Fibroblast of pulmonary artery (primary cell): ENCODE measurements around the gene DNER.
"Not testable (repeated sequence)": the region's sequence is repeated elsewhere in the genome, so short reads cannot be mapped to it uniquely, and the experiment has no call there.

Source experiments
- DNase-seq: peaks from one replicate; pipeline ENCODE4 v3.0.0-alpha.2; 2010; ENCODE audit warnings: low read depth
- H3K4me3 ChIP-seq: replicated peaks from 2 replicates; pipeline ENCODE4 v1.5.1; 2011; ENCODE audit warnings: low read depth, mild to moderate bottlenecking, control low read depth, low read length, moderate library complexity
- TF ChIP-seq, protein P1 (sequence below): IDR thresholded peaks from 2 replicates; pipeline ENCODE4 v1.5.1; 2011; ENCODE audit warnings: mild to moderate bottlenecking, control low read depth, low read length, inconsistent platforms; ENCODE audit errors: missing control alignments

DNER gene

DNA sequence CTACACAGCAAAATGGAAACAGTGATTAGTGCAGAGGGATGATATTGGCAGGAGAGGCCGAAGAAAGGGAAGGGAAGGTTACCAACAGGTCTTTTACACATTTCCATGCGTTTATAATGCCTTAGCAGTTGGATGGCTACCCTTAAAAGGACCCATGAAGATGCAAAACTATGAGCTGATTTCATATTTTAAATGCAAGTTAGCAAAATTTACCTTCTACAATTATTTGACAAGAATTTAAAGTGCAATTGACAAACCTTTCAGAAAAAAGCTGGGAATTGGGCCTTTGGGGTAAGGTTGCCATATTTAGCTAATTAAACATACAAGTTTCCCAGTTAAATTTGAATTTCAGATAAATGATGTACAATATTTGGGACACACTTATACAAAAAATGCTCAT is 13.3 kb downstream of the DNER start:
- TF ChIP-seq, protein P1, sequence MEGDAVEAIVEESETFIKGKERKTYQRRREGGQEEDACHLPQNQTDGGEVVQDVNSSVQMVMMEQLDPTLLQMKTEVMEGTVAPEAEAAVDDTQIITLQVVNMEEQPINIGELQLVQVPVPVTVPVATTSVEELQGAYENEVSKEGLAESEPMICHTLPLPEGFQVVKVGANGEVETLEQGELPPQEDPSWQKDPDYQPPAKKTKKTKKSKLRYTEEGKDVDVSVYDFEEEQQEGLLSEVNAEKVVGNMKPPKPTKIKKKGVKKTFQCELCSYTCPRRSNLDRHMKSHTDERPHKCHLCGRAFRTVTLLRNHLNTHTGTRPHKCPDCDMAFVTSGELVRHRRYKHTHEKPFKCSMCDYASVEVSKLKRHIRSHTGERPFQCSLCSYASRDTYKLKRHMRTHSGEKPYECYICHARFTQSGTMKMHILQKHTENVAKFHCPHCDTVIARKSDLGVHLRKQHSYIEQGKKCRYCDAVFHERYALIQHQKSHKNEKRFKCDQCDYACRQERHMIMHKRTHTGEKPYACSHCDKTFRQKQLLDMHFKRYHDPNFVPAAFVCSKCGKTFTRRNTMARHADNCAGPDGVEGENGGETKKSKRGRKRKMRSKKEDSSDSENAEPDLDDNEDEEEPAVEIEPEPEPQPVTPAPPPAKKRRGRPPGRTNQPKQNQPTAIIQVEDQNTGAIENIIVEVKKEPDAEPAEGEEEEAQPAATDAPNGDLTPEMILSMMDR: no peak
- no peak overlapping the region for H3K4me3 ChIP-seq
- DNase-seq: no peak

GRCh38 chr2:229695961-229696360 is 18.4 kb downstream of the DNER start:
- no peak for DNase-seq
- TF ChIP-seq, protein P1: no peak
- no peak overlapping the region for H3K4me3 ChIP-seq

GRCh38 chr2:229693845-229694244 is 20.5 kb downstream of the DNER start:
- not testable (repeated sequence) for DNase-seq, H3K4me3 ChIP-seq

DNA sequence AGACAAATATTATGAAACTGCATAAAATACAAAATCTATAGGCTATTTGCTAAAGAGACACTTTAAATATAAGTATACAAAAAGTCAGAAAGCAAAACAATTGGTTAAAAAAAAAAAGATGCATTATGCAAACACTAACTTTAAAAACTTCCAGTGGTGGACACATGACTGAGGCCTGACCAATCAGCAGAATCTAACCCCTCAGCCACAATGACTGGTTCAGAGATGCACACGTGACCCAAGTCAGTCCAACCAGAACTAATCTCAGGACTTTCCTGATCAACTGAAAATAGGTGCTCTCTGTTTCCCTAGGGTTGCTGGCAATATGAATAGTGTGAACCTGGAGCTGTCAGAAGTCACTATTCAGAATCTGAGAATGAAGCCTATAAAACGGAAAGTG is 22.7 kb downstream of the DNER start:
- TF ChIP-seq, protein P1: no peak
- no peak for DNase-seq
- H3K4me3 ChIP-seq: no peak overlapping the region

DNA sequence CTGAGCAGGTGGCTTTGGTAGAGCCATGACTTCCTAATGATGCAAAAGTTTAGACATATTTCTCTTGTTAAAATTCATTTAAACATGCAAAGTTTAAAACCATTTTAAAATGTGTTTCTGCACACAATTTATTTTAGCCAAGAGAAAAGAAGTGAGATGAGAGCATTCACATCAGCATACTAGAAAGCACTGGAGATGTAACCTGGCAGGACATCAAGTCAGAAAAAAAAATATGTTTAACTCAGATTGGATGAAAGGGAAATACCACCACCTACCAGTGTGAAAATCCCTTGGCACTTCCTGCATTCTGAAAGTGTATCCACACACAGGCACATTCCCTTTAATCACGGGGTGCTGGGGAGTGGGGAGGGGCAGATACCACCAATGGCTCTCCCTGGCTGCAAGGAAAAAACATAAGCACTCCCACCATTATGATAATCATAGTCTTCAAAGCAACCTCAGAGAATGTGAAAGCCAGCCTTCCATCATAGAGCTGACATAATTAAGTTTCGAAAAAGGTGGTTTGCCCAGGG is 25.0 kb downstream of the DNER start:
- DNase-seq: no peak
- TF ChIP-seq, protein P1: no peak
- no peak overlapping the region for H3K4me3 ChIP-seq

DNA sequence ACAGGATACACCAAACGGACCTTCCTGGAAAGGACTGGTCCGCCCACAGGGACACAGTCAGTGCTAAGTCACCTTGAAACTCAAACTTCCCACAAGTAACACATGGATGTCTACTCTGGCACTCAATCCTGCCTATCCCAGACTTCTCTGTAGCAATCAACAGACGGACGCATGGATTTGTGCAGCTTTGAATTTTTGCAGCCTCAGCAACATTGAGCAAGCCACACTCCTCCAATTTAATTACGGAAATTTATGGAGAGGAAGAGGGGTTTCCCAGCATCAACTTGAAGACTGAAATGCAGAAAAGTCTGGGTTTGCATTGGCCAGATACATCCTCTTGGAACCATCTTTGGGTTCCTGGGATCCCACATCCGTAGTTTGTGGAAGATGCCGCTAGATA is 26.2 kb downstream of the DNER start:
- DNase-seq: no peak
- H3K4me3 ChIP-seq: no peak overlapping the region
- TF ChIP-seq, protein P1: no peak

DNA sequence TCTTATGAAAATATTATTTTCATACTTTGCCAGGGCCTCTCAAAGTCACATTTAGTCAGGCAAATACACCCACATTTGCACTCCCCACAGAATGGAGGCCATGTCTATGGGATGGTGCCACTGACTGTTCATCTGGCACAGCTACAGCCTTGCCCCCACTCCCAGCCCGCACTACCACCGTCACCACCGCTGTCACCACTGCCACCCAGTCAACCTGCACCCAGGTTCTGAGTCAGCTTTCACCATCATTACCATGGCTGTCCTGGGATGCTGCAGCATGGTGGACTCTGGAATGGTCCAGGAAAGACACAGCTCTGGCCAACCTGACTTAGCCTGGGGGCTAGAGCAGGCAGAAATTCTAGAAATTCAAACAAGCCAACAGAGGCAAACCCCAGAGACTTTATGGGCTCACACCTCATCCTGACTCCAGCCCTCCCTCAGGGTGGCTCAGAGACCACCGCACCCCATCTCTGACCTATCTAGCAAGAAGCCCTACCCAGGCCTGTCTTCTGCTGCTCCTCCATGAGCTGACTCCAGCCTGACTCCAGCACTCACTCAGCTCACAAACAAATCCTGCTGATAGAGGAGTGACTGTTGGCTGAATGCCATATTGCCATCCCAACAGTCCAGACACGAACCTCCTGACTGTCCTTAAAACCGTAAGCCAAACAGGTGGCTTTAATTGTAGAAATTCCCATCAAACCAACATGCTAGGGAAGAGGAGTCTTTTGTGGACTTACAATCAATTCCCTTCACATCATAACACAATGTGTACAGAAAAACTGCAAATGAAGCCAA is 28.0 kb downstream of the DNER start:
- H3K4me3 ChIP-seq: no peak overlapping the region
- no peak for DNase-seq
- TF ChIP-seq, protein P1: no peak
